WTC11 (cell line): Measurements from ENCODE around the gene VPS41. TPM values are rescaled to one million over a fixed set of nuclear protein-coding genes. Genes with fewer than 3 reads are reported as not detected.

ENCODE experiments used
- ATAC-seq: fragments of 200-7000 bp; cut with Tn5 transposase; 2 replicates; pipeline ENCODE4 v1.10.0; 2021; ENCODE audit warnings: mild to moderate bottlenecking, moderate library complexity
- CTCF ChIA-PET: fragments of 300-600 bp; sonication (Branson Sonifier 250); formaldehyde crosslinking; loops from one replicate; lab custom pipeline; 2021; ENCODE audit warnings: antibody characterized with exemption; lab: Charles Lee
- POLR2A ChIA-PET: fragments of 350-600 bp; sonication (Branson Sonifier 250); formaldehyde crosslinking; loops from one replicate; lab custom pipeline; 2021; ENCODE audit warnings: antibody characterized with exemption; lab: Charles Lee
- DNase-seq: peaks from one replicate; pipeline ENCODE4 v3.0.0; 2021; ENCODE audit warnings: low spot score
- H3K27ac Mint-ChIP-seq: 2 replicates; pipeline ENCODE4 v1.8.0; 2021; ENCODE audit warnings: mixed read lengths
- H3K27me3 Mint-ChIP-seq: 2 replicates; pipeline ENCODE4 v1.8.0; 2021; ENCODE audit warnings: low read depth, mild to moderate bottlenecking, moderate library complexity, mixed read lengths
- H3K36me3 Mint-ChIP-seq: 2 replicates; pipeline ENCODE4 v1.8.0; 2021; ENCODE audit warnings: mixed read lengths
- H3K4me1 Mint-ChIP-seq: 2 replicates; pipeline ENCODE4 v1.8.0; 2022; ENCODE audit warnings: mixed read lengths
- H3K4me3 Mint-ChIP-seq: 2 replicates; pipeline ENCODE4 v1.8.0; 2021; ENCODE audit warnings: mild to moderate bottlenecking, moderate library complexity, mixed read lengths
- H3K9me3 Mint-ChIP-seq: 2 replicates; pipeline ENCODE4 v1.8.0; 2021; ENCODE audit warnings: mixed read lengths
- ESRRA ChIP-seq: sonication (generic); formaldehyde crosslinking; IDR thresholded peaks from 2 replicates; pipeline ENCODE4 v1.8.1; 2022; ENCODE audit warnings: mild to moderate bottlenecking, missing genetic modification reagents, borderline replicate concordance
- ETV6 ChIP-seq: sonication (generic); formaldehyde crosslinking; IDR thresholded peaks from 2 replicates; pipeline ENCODE4 v1.8.1; 2022; ENCODE audit warnings: mild to moderate bottlenecking, missing genetic modification reagents
- GRHL2 ChIP-seq: fragments of 250-450 bp; sonication (Bioruptor Pico); IDR thresholded peaks from 2 replicates; pipeline ENCODE4 v1.8.0; 2022; ENCODE audit warnings: mild to moderate bottlenecking, moderate library complexity; ENCODE audit not compliant: insufficient replicate concordance, severe bottlenecking
- NFE2L1 ChIP-seq: sonication (generic); formaldehyde crosslinking; IDR thresholded peaks from 2 replicates; pipeline ENCODE4 v1.8.1; 2023; ENCODE audit warnings: missing genetic modification reagents
- SMAD4 ChIP-seq: sonication (generic); formaldehyde crosslinking; IDR thresholded peaks from 2 replicates; pipeline ENCODE4 v1.8.0; 2022; ENCODE audit warnings: mild to moderate bottlenecking, missing genetic modification reagents
- ZNF219 ChIP-seq: sonication (generic); formaldehyde crosslinking; IDR thresholded peaks from 2 replicates; pipeline ENCODE4 v1.8.0; 2023; ENCODE audit warnings: missing genetic modification reagents, mild to moderate bottlenecking, borderline replicate concordance
- ZNF232 ChIP-seq: sonication (generic); formaldehyde crosslinking; IDR thresholded peaks from 2 replicates; pipeline ENCODE4 v1.8.0; 2022; ENCODE audit warnings: mild to moderate bottlenecking, missing genetic modification reagents
- total RNA-seq: library from RNA; stranded (reverse); gene quantifications from 3 replicates; pipeline ENCODE4 v1.2.3, GENCODE V29; 2021
- TF ChIP-seq, protein P1 (sequence below): sonication (generic); formaldehyde crosslinking; IDR thresholded peaks from 2 replicates; pipeline ENCODE4 v1.8.1; 2023; ENCODE audit warnings: mild to moderate bottlenecking, missing genetic modification reagents
- TF ChIP-seq, protein P2 (sequence below): fragments of 250-450 bp; sonication (Bioruptor Pico); IDR thresholded peaks from 2 replicates; pipeline ENCODE4 v1.9.0; 2021; ENCODE audit warnings: mild to moderate bottlenecking
- TF ChIP-seq, protein P3 (sequence below): sonication (generic); formaldehyde crosslinking; IDR thresholded peaks from 2 replicates; pipeline ENCODE4 v1.8.0; 2022; ENCODE audit warnings: mild to moderate bottlenecking, missing genetic modification reagents
- TF ChIP-seq, protein P4 (sequence below): sonication (generic); formaldehyde crosslinking; IDR thresholded peaks from 2 replicates; pipeline ENCODE4 v1.8.1; 2023; ENCODE audit warnings: mild to moderate bottlenecking, moderate library complexity, missing genetic modification reagents
- TF ChIP-seq, protein P5 (sequence below): sonication (generic); formaldehyde crosslinking; IDR thresholded peaks from 2 replicates; pipeline ENCODE4 v1.8.1; 2022; ENCODE audit warnings: mild to moderate bottlenecking, moderate library complexity, missing genetic modification reagents
- TF ChIP-seq, protein P6 (sequence below): sonication (generic); formaldehyde crosslinking; IDR thresholded peaks from 2 replicates; pipeline ENCODE4 v1.8.1; 2022; ENCODE audit warnings: low read depth, missing genetic modification reagents, borderline replicate concordance
- TF ChIP-seq, protein P7 (sequence below): sonication (generic); formaldehyde crosslinking; conservative IDR thresholded peaks from 2 replicates; pipeline ENCODE4 v1.8.1; 2023; ENCODE audit warnings: mild to moderate bottlenecking, low read depth, missing genetic modification reagents, moderate library complexity

Gene VPS41
- total RNA-seq, 1 experiment from 2014 or later, result 50.3 TPM

DNA sequence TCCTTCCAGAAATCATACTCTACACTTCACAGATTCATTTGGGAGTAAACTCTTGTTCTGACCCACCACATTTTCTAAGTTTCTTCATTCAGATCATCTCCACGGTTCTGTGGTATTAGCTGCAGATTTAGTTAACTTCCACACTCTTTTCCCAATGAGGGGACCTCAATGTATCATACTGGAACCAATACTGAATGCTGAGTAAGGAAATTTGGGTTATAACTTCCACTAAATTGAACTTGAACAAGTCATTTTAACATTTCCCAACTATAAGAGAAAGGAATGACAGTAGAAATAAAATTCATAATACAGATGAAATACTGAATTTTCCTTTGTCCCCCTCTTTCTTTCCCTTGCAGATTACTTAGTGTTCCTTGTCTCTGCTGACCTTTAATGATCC, 131.4 kb downstream of the VPS41 start (continued):
- TF ChIP-seq, protein P1, sequence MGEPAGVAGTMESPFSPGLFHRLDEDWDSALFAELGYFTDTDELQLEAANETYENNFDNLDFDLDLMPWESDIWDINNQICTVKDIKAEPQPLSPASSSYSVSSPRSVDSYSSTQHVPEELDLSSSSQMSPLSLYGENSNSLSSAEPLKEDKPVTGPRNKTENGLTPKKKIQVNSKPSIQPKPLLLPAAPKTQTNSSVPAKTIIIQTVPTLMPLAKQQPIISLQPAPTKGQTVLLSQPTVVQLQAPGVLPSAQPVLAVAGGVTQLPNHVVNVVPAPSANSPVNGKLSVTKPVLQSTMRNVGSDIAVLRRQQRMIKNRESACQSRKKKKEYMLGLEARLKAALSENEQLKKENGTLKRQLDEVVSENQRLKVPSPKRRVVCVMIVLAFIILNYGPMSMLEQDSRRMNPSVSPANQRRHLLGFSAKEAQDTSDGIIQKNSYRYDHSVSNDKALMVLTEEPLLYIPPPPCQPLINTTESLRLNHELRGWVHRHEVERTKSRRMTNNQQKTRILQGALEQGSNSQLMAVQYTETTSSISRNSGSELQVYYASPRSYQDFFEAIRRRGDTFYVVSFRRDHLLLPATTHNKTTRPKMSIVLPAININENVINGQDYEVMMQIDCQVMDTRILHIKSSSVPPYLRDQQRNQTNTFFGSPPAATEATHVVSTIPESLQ (CRISPR knock-in tag), result no peak
- TF ChIP-seq, protein P2, sequence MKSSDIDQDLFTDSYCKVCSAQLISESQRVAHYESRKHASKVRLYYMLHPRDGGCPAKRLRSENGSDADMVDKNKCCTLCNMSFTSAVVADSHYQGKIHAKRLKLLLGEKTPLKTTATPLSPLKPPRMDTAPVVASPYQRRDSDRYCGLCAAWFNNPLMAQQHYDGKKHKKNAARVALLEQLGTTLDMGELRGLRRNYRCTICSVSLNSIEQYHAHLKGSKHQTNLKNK, result no peak
- no peak for TF ChIP-seq SMAD4
- TF ChIP-seq ZNF232 (CRISPR knock-in tag), result no peak
- TF ChIP-seq, protein P3, sequence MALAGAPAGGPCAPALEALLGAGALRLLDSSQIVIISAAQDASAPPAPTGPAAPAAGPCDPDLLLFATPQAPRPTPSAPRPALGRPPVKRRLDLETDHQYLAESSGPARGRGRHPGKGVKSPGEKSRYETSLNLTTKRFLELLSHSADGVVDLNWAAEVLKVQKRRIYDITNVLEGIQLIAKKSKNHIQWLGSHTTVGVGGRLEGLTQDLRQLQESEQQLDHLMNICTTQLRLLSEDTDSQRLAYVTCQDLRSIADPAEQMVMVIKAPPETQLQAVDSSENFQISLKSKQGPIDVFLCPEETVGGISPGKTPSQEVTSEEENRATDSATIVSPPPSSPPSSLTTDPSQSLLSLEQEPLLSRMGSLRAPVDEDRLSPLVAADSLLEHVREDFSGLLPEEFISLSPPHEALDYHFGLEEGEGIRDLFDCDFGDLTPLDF (CRISPR knock-in tag), result no peak
- no peak for TF ChIP-seq ESRRA (CRISPR knock-in tag)
- TF ChIP-seq, protein P4, sequence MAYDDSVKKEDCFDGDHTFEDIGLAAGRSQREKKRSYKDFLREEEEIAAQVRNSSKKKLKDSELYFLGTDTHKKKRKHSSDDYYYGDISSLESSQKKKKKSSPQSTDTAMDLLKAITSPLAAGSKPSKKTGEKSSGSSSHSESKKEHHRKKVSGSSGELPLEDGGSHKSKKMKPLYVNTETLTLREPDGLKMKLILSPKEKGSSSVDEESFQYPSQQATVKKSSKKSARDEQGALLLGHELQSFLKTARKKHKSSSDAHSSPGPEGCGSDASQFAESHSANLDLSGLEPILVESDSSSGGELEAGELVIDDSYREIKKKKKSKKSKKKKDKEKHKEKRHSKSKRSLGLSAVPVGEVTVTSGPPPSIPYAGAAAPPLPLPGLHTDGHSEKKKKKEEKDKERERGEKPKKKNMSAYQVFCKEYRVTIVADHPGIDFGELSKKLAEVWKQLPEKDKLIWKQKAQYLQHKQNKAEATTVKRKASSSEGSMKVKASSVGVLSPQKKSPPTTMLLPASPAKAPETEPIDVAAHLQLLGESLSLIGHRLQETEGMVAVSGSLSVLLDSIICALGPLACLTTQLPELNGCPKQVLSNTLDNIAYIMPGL (CRISPR knock-in tag), result no peak
- TF ChIP-seq GRHL2 (CRISPR knock-in tag), result no peak
- TF ChIP-seq, protein P5, sequence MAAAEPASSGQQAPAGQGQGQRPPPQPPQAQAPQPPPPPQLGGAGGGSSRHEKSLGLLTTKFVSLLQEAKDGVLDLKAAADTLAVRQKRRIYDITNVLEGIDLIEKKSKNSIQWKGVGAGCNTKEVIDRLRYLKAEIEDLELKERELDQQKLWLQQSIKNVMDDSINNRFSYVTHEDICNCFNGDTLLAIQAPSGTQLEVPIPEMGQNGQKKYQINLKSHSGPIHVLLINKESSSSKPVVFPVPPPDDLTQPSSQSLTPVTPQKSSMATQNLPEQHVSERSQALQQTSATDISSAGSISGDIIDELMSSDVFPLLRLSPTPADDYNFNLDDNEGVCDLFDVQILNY (CRISPR knock-in tag), result no peak
- TF ChIP-seq, protein P6, sequence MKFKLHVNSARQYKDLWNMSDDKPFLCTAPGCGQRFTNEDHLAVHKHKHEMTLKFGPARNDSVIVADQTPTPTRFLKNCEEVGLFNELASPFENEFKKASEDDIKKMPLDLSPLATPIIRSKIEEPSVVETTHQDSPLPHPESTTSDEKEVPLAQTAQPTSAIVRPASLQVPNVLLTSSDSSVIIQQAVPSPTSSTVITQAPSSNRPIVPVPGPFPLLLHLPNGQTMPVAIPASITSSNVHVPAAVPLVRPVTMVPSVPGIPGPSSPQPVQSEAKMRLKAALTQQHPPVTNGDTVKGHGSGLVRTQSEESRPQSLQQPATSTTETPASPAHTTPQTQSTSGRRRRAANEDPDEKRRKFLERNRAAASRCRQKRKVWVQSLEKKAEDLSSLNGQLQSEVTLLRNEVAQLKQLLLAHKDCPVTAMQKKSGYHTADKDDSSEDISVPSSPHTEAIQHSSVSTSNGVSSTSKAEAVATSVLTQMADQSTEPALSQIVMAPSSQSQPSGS (CRISPR knock-in tag), result no peak

DNA sequence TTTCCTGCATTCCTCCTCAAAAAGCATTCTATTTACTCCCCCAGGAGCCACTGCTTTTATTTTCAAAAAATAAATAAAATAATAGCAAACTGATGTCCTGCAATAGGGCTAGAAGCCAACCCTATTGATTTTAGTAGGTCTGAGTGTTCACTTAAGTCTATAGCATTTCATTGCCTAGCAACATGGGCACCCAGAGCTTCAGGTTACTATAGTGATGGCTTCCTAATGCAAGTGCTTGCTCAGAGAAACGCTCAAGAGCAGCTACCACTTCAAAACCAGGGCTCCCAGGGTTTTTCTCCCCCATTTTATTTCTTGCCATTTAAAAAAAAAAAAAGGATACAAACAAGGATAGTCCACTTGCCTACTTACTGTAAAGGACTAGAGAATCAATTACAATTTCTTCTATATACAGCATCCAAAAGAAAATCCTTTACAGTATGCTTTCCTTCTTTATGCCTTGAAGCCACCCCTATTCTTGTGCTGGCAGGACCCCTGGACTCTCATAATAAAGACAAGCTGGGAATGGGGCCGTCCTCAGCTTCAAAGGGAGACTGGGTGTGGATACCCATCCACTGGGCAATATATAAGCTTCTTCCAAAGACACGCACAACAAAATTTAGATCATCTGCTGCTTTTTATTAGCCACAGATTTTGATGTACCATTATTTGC, 133.3 kb downstream of the VPS41 start:
- POLR2A ChIA-PET, result no interaction called here
- TF ChIP-seq ESRRA (CRISPR knock-in tag) (no peak), ZNF219 (no peak)
- TF ChIP-seq, protein P4 (CRISPR knock-in tag), result no peak
- Mint-ChIP-seq H3K9me3 (no peaks in the 10 kb centered on the region), H3K4me1 (peaks cover 16% of the 10 kb centered on the region), H3K27ac (no peak overlapping the region), H3K27me3 (no peaks in the 10 kb centered on the region), H3K4me3 (no peak overlapping the region), H3K36me3 (peaks cover 13% of the 10 kb centered on the region)
- CTCF ChIA-PET, result no interaction called here
- DNase-seq (no peak), ATAC-seq (no peak)

DNA sequence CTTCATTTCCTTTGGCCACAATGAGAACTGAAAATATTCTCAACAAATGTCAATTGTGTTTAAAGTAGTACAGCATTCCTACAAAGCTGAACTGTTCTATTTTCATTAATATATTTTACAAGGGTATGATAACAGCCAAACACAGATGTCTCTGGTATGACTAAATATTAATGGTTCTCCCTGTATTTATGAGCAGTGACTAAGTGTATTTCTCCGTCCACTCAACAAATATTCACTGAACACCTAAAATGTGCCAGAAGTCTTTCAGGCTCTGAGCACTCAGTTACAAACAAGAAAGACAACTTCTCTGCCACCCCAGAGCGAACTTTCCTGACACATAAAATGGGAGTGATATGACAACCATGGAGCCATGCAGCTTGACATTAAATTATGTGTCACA, 135.6 kb downstream of the VPS41 start:
- Mint-ChIP-seq H3K27me3 (no peaks in the 10 kb centered on the region), H3K9me3 (no peaks in the 10 kb centered on the region), H3K27ac (no peak overlapping the region), H3K4me3 (no peak overlapping the region), H3K36me3 (peaks cover 21% of the 10 kb centered on the region), H3K4me1 (peaks cover 21% of the 10 kb centered on the region)
- no peak for ATAC-seq
- POLR2A ChIA-PET, result no interaction called here
- no peak for DNase-seq
- CTCF ChIA-PET, result no interaction called here
- TF ChIP-seq NFE2L1 (no peak), ETV6 (no peak)
- TF ChIP-seq, protein P5 (CRISPR knock-in tag), result no peak
- TF ChIP-seq, protein P7, sequence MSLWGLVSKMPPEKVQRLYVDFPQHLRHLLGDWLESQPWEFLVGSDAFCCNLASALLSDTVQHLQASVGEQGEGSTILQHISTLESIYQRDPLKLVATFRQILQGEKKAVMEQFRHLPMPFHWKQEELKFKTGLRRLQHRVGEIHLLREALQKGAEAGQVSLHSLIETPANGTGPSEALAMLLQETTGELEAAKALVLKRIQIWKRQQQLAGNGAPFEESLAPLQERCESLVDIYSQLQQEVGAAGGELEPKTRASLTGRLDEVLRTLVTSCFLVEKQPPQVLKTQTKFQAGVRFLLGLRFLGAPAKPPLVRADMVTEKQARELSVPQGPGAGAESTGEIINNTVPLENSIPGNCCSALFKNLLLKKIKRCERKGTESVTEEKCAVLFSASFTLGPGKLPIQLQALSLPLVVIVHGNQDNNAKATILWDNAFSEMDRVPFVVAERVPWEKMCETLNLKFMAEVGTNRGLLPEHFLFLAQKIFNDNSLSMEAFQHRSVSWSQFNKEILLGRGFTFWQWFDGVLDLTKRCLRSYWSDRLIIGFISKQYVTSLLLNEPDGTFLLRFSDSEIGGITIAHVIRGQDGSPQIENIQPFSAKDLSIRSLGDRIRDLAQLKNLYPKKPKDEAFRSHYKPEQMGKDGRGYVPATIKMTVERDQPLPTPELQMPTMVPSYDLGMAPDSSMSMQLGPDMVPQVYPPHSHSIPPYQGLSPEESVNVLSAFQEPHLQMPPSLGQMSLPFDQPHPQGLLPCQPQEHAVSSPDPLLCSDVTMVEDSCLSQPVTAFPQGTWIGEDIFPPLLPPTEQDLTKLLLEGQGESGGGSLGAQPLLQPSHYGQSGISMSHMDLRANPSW (CRISPR knock-in tag), result no peak
